Measurements from ENCODE around the gene MAP2K2. TPM values are rescaled to one million over a fixed set of nuclear protein-coding genes. Genes with fewer than 3 reads are reported as not detected.

Gene MAP2K2
- total and polyA plus RNA-seq, 2 donors (not counting 3 experiments of a cell fraction or from before 2014, with no cell fraction given) = 126 to 171 TPM

DNA sequence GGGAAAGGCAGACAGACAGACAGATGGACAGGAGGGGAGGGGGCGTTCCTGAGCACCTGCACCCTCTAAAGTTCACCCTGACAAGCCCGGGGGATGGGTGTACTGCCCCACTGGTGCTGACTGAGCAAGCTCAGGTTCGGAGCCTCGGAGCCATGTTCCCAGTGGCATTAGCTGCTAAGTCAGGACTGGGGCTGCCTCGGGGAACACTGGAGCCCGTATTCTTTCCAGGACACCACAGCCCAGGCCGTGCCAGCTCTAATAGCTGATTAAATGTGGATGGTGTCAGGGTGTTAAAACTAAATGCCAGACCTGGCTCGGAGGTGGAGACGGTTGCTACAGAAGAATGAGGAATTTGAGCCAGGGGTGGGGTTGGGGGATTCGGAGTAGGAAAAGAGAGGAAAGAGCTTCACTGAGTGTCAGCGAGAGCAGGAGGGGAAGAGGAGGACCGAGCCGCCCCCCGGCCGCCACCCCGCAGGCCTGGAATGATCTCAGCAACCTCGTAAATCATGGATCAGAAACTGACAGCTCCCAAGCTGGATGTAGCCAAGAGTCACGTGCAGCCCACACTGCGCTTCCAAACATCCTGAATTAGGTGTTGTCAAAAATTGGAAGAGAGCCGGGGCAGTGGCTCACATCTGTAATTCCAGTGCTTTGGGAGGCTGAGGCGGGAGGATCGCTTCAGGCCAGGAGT lies 10.4 kb downstream of the MAP2K2 start:
- H3K9me3 ChIP-seq (replicated peaks; ENCODE audit: control insufficient read depth, insufficient read depth, low read length) = no peaks in the 10 kb centered on the region
- no peak overlapping the region for H3K4me2 ChIP-seq (ENCODE audit: insufficient read depth, low read length)
- dilution Hi-C loops (cut with MboI; ENCODE audit: extremely low pct_ligation_motif_present, low sequenced_read_pairs) (no loop called here), intact Hi-C loops (cut with micrococcal nuclease) (no loop called here)
- peaks cover 6 to 55% of the 10 kb centered on the region in 2 experiments for H3K36me3 ChIP-seq (ENCODE audit: control insufficient read depth in 2 of 2, extremely low read depth in 1 of 2, insufficient read depth in 2 of 2, low read length in 2 of 2)
- DNase-seq (ENCODE audit: low read depth, low spot score) (no peak), FAIRE-seq (no peak)
- BruUV-seq (replicated peaks) = no TSS peak
- no peak overlapping the region for H3K27ac ChIP-seq (ENCODE audit: insufficient read depth, low read depth, low read length)
- peaks cover 3% of the 10 kb centered on the region for H3K79me2 ChIP-seq (ENCODE audit: control insufficient read depth, insufficient read depth, low read length)
- no peaks in the 10 kb centered on the region for H4K20me1 ChIP-seq (replicated peaks; ENCODE audit: control insufficient read depth, extremely low read depth, insufficient read depth, low read length)
- ChIA-PET CTCF (interaction anchor here (1.3 to 2.8 kb wide), 2 partner anchors 26 to 27 kb away, joined by 3 to 10 read pairs; no protein-coding TSS in a partner anchor), POLR2A (no interaction called here)
- H3K9me1 ChIP-seq (replicated peaks; ENCODE audit: control insufficient read depth, extremely low read depth, insufficient read depth, low read length) = no peaks in the 10 kb centered on the region
- H3K4me3 ChIP-seq (replicated peaks in 1 of 3; ENCODE audit: insufficient read depth in 1 of 3, low read depth in 1 of 3, low read length in 3 of 3) = no peak overlapping the region
- no peaks in the 10 kb centered on the region for H3K4me1 ChIP-seq (ENCODE audit: control insufficient read depth, extremely low read depth, insufficient read depth, low read length)
- TF ChIP-seq MYC (IDR thresholded peaks at IDR 0.05; ENCODE audit: low read depth, low read length) = no peak
- no peak for TF ChIP-seq GATA2 (IDR thresholded peaks at IDR 0.05; ENCODE audit: insufficient read depth, insufficient read length, low read depth, low read length)
- TF ChIP-seq EZH2 (IDR thresholded peaks at IDR 0.05; ENCODE audit: borderline replicate concordance, low read depth, low read length, severe bottlenecking) = no peak
- no peak for TF ChIP-seq POLR2A (IDR thresholded peaks at IDR 0.05; ENCODE audit: low read depth, low read length)
- no peak for TF ChIP-seq POLR2AphosphoS5 (IDR thresholded peaks at IDR 0.05; ENCODE audit: insufficient read depth, low read depth, low read length)
- TF ChIP-seq, protein P1, sequence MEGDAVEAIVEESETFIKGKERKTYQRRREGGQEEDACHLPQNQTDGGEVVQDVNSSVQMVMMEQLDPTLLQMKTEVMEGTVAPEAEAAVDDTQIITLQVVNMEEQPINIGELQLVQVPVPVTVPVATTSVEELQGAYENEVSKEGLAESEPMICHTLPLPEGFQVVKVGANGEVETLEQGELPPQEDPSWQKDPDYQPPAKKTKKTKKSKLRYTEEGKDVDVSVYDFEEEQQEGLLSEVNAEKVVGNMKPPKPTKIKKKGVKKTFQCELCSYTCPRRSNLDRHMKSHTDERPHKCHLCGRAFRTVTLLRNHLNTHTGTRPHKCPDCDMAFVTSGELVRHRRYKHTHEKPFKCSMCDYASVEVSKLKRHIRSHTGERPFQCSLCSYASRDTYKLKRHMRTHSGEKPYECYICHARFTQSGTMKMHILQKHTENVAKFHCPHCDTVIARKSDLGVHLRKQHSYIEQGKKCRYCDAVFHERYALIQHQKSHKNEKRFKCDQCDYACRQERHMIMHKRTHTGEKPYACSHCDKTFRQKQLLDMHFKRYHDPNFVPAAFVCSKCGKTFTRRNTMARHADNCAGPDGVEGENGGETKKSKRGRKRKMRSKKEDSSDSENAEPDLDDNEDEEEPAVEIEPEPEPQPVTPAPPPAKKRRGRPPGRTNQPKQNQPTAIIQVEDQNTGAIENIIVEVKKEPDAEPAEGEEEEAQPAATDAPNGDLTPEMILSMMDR (IDR thresholded peaks at IDR 0.05; ENCODE audit: extremely low read depth in 1 of 2, insufficient read depth in 1 of 2, low read depth in 1 of 2, low read length in 2 of 2) = no peak
- TF ChIP-seq FOS (IDR thresholded peaks at IDR 0.05; ENCODE audit: borderline replicate concordance, insufficient read depth, low read length) = no peak
- no peak for TF ChIP-seq JUN (IDR thresholded peaks at IDR 0.05; ENCODE audit: borderline replicate concordance, insufficient read depth, insufficient read length, low read depth)
- TF ChIP-seq MAX (IDR thresholded peaks at IDR 0.05; ENCODE audit: insufficient read depth, insufficient read length) = no peak
- no peak overlapping the region for H2AFZ ChIP-seq (ENCODE audit: low read depth, low read length)
- no peak overlapping the region for H3K9ac ChIP-seq (replicated peaks; ENCODE audit: extremely low read depth, insufficient read depth, low read length)
- H3K27me3 ChIP-seq (ENCODE audit: control insufficient read depth in 2 of 2, insufficient read depth in 2 of 2, low read length in 2 of 2) = no peaks in the 10 kb centered on the region

All from endothelial cell of umbilical vein (primary cell).